Measurements from ENCODE around the gene RAD51B. TPM values are rescaled to one million over a fixed set of nuclear protein-coding genes. Genes with fewer than 3 reads are reported as not detected.

Gene RAD51B
- total and polyA plus RNA-seq, 2 donors (not counting 1 experiment from before 2014, with no cell fraction given): 4.6 to 16.3 TPM

DNA sequence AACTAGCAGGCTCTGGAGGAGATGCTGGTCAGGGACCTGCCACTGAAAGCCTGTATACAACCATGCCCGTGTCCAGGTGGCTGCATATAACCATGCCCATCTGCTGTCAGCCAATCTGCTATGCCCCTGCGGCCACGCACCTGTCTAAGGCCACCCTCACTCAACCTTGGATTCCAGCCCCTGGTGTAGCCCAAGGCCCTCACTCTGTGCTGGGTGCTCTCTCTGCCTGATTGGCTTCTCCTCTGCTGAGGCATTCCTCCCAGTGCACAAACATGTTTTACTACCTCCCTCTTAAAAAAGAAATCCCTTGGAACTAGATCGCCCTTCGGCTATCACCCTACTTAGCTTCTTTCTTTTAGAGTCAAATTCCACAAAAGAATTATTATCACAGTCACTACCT is 927.8 kb downstream of the RAD51B start:
- TF ChIP-seq, protein P1, sequence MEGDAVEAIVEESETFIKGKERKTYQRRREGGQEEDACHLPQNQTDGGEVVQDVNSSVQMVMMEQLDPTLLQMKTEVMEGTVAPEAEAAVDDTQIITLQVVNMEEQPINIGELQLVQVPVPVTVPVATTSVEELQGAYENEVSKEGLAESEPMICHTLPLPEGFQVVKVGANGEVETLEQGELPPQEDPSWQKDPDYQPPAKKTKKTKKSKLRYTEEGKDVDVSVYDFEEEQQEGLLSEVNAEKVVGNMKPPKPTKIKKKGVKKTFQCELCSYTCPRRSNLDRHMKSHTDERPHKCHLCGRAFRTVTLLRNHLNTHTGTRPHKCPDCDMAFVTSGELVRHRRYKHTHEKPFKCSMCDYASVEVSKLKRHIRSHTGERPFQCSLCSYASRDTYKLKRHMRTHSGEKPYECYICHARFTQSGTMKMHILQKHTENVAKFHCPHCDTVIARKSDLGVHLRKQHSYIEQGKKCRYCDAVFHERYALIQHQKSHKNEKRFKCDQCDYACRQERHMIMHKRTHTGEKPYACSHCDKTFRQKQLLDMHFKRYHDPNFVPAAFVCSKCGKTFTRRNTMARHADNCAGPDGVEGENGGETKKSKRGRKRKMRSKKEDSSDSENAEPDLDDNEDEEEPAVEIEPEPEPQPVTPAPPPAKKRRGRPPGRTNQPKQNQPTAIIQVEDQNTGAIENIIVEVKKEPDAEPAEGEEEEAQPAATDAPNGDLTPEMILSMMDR (conservative IDR thresholded peaks at IDR 0.05 in 1 of 2, IDR thresholded peaks at IDR 0.05 in 1 of 2; ENCODE audit: low read depth in 1 of 2, low read length in 2 of 2): no peak
- no peak for TF ChIP-seq EZH2 (IDR thresholded peaks at IDR 0.05; ENCODE audit: low read length, missing control alignments)

DNA sequence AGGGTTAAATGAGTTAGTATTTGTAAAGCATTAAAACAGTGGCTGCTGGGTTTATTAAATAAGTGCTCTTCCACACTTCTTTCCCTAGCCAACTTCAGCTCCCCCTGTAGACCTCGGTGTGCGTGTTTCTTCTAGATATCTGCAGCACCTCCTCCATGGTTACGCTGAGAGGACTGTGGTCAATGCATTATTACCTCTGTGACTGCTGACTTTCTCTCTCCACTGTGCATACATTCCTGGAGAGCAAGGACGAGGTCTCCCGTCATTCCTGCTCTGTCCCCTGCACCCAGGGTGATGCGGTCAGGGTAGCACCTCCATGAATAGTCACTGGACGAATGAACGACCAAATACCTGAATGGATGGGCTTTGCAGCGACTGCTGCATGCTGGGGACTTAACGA is 928.7 kb downstream of the RAD51B start:
- H3K4me1 ChIP-seq (ENCODE audit: control insufficient read depth, extremely low read depth, insufficient read depth, low read length): no peaks in the 10 kb centered on the region
- H3K4me2 ChIP-seq (ENCODE audit: extremely low read depth, insufficient read depth, low read length): no peak overlapping the region
- TF ChIP-seq EZH2 (IDR thresholded peaks at IDR 0.05; ENCODE audit: low read length, missing control alignments): no peak
- TF ChIP-seq, protein P1 (conservative IDR thresholded peaks at IDR 0.05 in 1 of 2, IDR thresholded peaks at IDR 0.05 in 1 of 2; ENCODE audit: low read depth in 1 of 2, low read length in 2 of 2): no peak
- H3K4me3 ChIP-seq (replicated peaks in 1 of 4; ENCODE audit: control extremely low read depth in 1 of 4, insufficient read depth in 1 of 4, low read depth in 3 of 4, low read length in 4 of 4): no peak overlapping the region
- no peak for DNase-seq (ENCODE audit: low read depth in 2 of 2)
- H3K36me3 ChIP-seq (ENCODE audit: control insufficient read depth, insufficient read depth, low read length): no peaks in the 10 kb centered on the region
- H3K27me3 ChIP-seq (ENCODE audit: control insufficient read depth, insufficient read depth, low read length): no peaks in the 10 kb centered on the region
- no peak overlapping the region for H3K27ac ChIP-seq (ENCODE audit: insufficient read depth, low read length)
- H3K9me3 ChIP-seq (ENCODE audit: control insufficient read depth, insufficient read depth, low read depth, low read length): no peaks in the 10 kb centered on the region
- no peaks in the 10 kb centered on the region for H3K79me2 ChIP-seq (ENCODE audit: control insufficient read depth, insufficient read depth, low read length)
- H3K9ac ChIP-seq (ENCODE audit: insufficient read depth, low read length): no peak overlapping the region
- H2AFZ ChIP-seq (ENCODE audit: low read length): no peak overlapping the region
- H4K20me1 ChIP-seq (ENCODE audit: control insufficient read depth, extremely low read depth, insufficient read depth, low read length): no peaks in the 10 kb centered on the region

More for the DNA sequence above, 927.8 kb downstream of the RAD51B start:
- no peak for DNase-seq (ENCODE audit: low read depth in 2 of 2)
- no peaks in the 10 kb centered on the region for H3K4me1 ChIP-seq (ENCODE audit: control insufficient read depth, extremely low read depth, insufficient read depth, low read length)
- no peaks in the 10 kb centered on the region for H3K79me2 ChIP-seq (ENCODE audit: control insufficient read depth, insufficient read depth, low read length)
- no peak overlapping the region for H3K27ac ChIP-seq (ENCODE audit: insufficient read depth, low read length)
- H3K27me3 ChIP-seq (ENCODE audit: control insufficient read depth, insufficient read depth, low read length): no peaks in the 10 kb centered on the region
- no peak overlapping the region for H2AFZ ChIP-seq (ENCODE audit: low read length)
- no peaks in the 10 kb centered on the region for H4K20me1 ChIP-seq (ENCODE audit: control insufficient read depth, extremely low read depth, insufficient read depth, low read length)
- H3K9me3 ChIP-seq (ENCODE audit: control insufficient read depth, insufficient read depth, low read depth, low read length): no peaks in the 10 kb centered on the region
- no peak overlapping the region for H3K4me2 ChIP-seq (ENCODE audit: extremely low read depth, insufficient read depth, low read length)
- H3K36me3 ChIP-seq (ENCODE audit: control insufficient read depth, insufficient read depth, low read length): no peaks in the 10 kb centered on the region
- H3K9ac ChIP-seq (ENCODE audit: insufficient read depth, low read length): no peak overlapping the region
- H3K4me3 ChIP-seq (replicated peaks in 1 of 4; ENCODE audit: control extremely low read depth in 1 of 4, insufficient read depth in 1 of 4, low read depth in 3 of 4, low read length in 4 of 4): no peak overlapping the region

DNA sequence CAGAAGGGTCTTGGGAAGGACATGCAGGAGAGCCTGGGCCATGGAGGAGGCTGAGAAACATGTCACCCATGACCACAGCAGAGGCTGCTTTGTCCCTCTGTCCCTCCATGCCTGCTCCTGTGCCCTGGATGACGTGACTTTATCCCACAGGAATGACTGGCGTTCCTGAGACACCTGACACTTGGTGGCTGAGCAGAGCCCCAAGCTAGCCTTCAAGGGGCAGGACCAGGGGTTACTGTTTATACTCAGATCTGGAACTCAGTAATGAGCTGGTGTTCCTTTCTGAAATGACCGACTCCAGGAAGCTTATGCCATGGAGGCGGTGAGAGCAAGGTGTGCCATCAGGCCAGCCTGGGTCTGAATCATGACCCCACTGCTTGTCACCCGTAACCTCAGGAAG is 929.1 kb downstream of the RAD51B start:
- TF ChIP-seq, protein P1 (conservative IDR thresholded peaks at IDR 0.05 in 1 of 2, IDR thresholded peaks at IDR 0.05 in 1 of 2; ENCODE audit: low read depth in 1 of 2, low read length in 2 of 2): no peak
- no peak for TF ChIP-seq EZH2 (IDR thresholded peaks at IDR 0.05; ENCODE audit: low read length, missing control alignments)
- no peak overlapping the region for H3K9ac ChIP-seq (ENCODE audit: insufficient read depth, low read length)
- no peaks in the 10 kb centered on the region for H3K4me1 ChIP-seq (ENCODE audit: control insufficient read depth, extremely low read depth, insufficient read depth, low read length)

More for the DNA sequence above, 929.1 kb downstream of the RAD51B start:
- H3K9me3 ChIP-seq (ENCODE audit: control insufficient read depth, insufficient read depth, low read depth, low read length): no peaks in the 10 kb centered on the region
- no peaks in the 10 kb centered on the region for H4K20me1 ChIP-seq (ENCODE audit: control insufficient read depth, extremely low read depth, insufficient read depth, low read length)
- no peak overlapping the region for H3K4me3 ChIP-seq (replicated peaks in 1 of 4; ENCODE audit: control extremely low read depth in 1 of 4, insufficient read depth in 1 of 4, low read depth in 3 of 4, low read length in 4 of 4)
- no peaks in the 10 kb centered on the region for H3K27me3 ChIP-seq (ENCODE audit: control insufficient read depth, insufficient read depth, low read length)
- H3K27ac ChIP-seq (ENCODE audit: insufficient read depth, low read length): no peak overlapping the region
- H3K4me2 ChIP-seq (ENCODE audit: extremely low read depth, insufficient read depth, low read length): no peak overlapping the region
- no peaks in the 10 kb centered on the region for H3K36me3 ChIP-seq (ENCODE audit: control insufficient read depth, insufficient read depth, low read length)
- no peak for DNase-seq (ENCODE audit: low read depth in 2 of 2)
- no peak overlapping the region for H2AFZ ChIP-seq (ENCODE audit: low read length)
- no peaks in the 10 kb centered on the region for H3K79me2 ChIP-seq (ENCODE audit: control insufficient read depth, insufficient read depth, low read length)
